AG04450 (cell line): ENCODE results near the gene CCR5AS. TPM values are rescaled to one million over a fixed set of nuclear protein-coding genes. Genes with fewer than 3 reads are reported as not detected.

ENCODE experiments used
- polyA plus RNA-seq: library from polyadenylated mRNA; depleted of rRNA; stranded (reverse); fragments of >200 nt; gene quantifications from 2 replicates; pipeline ENCODE4 v1.2.3, GENCODE V29; 2011; rRNA removed

The CCR5AS gene

Other genes starting within 250 kb of the CCR5AS start
- gene CCR1, start 198.8 kb downstream of the CCR5AS start, polyA plus RNA-seq, result 0.02 TPM in 1 of 2 replicates, not detected in the other
- not detected in 2 replicates for gene CCR3, start 164.6 kb downstream of the CCR5AS start, polyA plus RNA-seq
- not detected in 2 replicates for gene CCR2, start 53.0 kb downstream of the CCR5AS start, polyA plus RNA-seq
- not detected in 2 replicates for gene CCR5, start 36.1 kb downstream of the CCR5AS start, polyA plus RNA-seq
- gene CCRL2, start 193 bp upstream of the CCR5AS start, polyA plus RNA-seq, result 0.15 and 0.16 TPM in 2 replicates
- gene LTF, start 57.8 kb upstream of the CCR5AS start, polyA plus RNA-seq, result 0.10 TPM in 1 of 2 replicates, not detected in the other
- 0.06 and 0.14 TPM in 2 replicates for gene RTP3, start 90.9 kb upstream of the CCR5AS start, polyA plus RNA-seq
- 3.3 and 4.2 TPM in 2 replicates for gene LRRC2, start 159.2 kb upstream of the CCR5AS start, polyA plus RNA-seq
- gene FAM240A, start 205.5 kb upstream of the CCR5AS start, polyA plus RNA-seq, result not detected in 2 replicates